OCI-LY3 (cell line): Measurements from ENCODE around the gene SLC25A45.
"Not testable (repeated sequence)": the region's sequence is repeated elsewhere in the genome, so short reads cannot be mapped to it uniquely, and the experiment has no call there.

ENCODE experiments used
- H2AFZ ChIP-seq: fragments of 200-600, 300-600 bp; shearing (Covaris generic); 2 replicates; pipeline ENCODE4 v1.6.0; 2014; ENCODE audit warnings: antibody characterized with exemption, low read depth, low read length
- H3K27ac ChIP-seq: fragments of 200-600, 300-600 bp; sonication (generic); 2 replicates; pipeline ENCODE4 v1.5.1; 2014; ENCODE audit warnings: mild to moderate bottlenecking, low read length, moderate library complexity, mixed read lengths
- H3K27me3 ChIP-seq: fragments of 200-600, 300-600 bp; sonication (generic); 2 replicates; pipeline ENCODE4 v1.6.1; 2014; ENCODE audit warnings: low read depth, low read length, mixed read lengths
- H3K36me3 ChIP-seq: fragments of 200-600, 300-600 bp; sonication (generic); replicated peaks from 2 replicates; pipeline ENCODE3; 2014; ENCODE audit warnings: low read depth, low read length, mixed read lengths
- H3K4me1 ChIP-seq: fragments of 300-600, 200-600 bp; sonication (generic); 2 replicates; pipeline ENCODE4 v1.6.1; 2014; ENCODE audit warnings: low read length, mixed read lengths
- H3K4me2 ChIP-seq: fragments of 200-600, 300-600 bp; sonication (generic); 2 replicates; pipeline ENCODE4 v1.6.1; 2014; ENCODE audit warnings: low read length, mixed read lengths
- H3K4me3 ChIP-seq: fragments of 300-600, 200-600 bp; sonication (generic); 2 replicates; pipeline ENCODE4 v1.5.1; 2014; ENCODE audit warnings: antibody characterized with exemption, mild to moderate bottlenecking, low read length, moderate library complexity
- H3K79me2 ChIP-seq: fragments of 300-600, 200-600 bp; shearing (Covaris generic); 2 replicates; pipeline ENCODE4 v1.6.1; 2014; ENCODE audit warnings: mild to moderate bottlenecking, low read length, mixed read lengths
- H3K9ac ChIP-seq: fragments of 300-600, 200-600 bp; shearing (Covaris generic); 2 replicates; pipeline ENCODE4 v1.6.0; 2014; ENCODE audit warnings: mild to moderate bottlenecking, low read length, moderate library complexity
- H3K9me3 ChIP-seq: fragments of 200-600, 300-600 bp; shearing (Covaris generic); 2 replicates; pipeline ENCODE4 v1.6.1; 2014; ENCODE audit warnings: low read length, mixed read lengths; ENCODE audit not compliant: insufficient read depth
- H4K20me1 ChIP-seq: fragments of 200-600, 300-600 bp; sonication (generic); 2 replicates; pipeline ENCODE4 v1.6.1; 2016; ENCODE audit warnings: low read length, mixed read lengths; ENCODE audit not compliant: insufficient read depth
- EZH2phosphoT487 ChIP-seq: fragments of 200-600 bp; shearing (Covaris generic); IDR thresholded peaks from 2 replicates; pipeline ENCODE4 v1.6.1; 2018; ENCODE audit warnings: antibody characterized with exemption, mixed run types, low read depth
- TF ChIP-seq, protein P1 (sequence below): fragments of 200-600, 300-600 bp; sonication (generic); IDR thresholded peaks from 2 replicates; pipeline ENCODE4 v1.5.1; 2014; ENCODE audit warnings: antibody characterized with exemption, low read length, low read depth

Gene SLC25A45

DNA sequence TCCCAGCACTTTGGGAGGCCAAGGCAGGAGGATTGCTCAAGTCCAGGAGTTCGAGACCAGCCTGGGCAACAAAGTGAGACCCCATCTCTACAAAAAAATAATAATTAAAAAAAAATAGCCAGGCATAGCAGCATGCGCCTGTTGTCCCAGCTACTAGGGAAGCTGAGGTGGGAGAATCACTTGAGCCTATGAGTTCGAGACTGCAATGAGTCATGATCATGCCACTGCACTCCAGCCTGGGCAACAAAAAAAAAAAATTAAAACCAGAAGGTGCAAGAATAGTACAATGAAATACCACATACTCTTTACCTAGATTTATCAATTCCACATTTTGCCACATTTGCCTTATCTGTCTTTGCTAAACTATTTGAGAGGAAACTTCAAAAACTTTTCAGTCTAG is 40.6 kb downstream of the SLC25A45 start:
- H3K79me2 ChIP-seq = peaks cover 29% of the 10 kb centered on the region
- no peak overlapping the region for H3K9ac ChIP-seq
- H2AFZ ChIP-seq = no peak overlapping the region
- H3K27ac ChIP-seq = no peak overlapping the region
- no peaks in the 10 kb centered on the region for H3K27me3 ChIP-seq
- no peak overlapping the region for H3K4me3 ChIP-seq
- H3K9me3 ChIP-seq = no peaks in the 10 kb centered on the region
- peaks cover 70% of the 10 kb centered on the region for H3K36me3 ChIP-seq
- H3K4me2 ChIP-seq = no peak overlapping the region
- no peaks in the 10 kb centered on the region for H3K4me1 ChIP-seq
- TF ChIP-seq, protein P1, sequence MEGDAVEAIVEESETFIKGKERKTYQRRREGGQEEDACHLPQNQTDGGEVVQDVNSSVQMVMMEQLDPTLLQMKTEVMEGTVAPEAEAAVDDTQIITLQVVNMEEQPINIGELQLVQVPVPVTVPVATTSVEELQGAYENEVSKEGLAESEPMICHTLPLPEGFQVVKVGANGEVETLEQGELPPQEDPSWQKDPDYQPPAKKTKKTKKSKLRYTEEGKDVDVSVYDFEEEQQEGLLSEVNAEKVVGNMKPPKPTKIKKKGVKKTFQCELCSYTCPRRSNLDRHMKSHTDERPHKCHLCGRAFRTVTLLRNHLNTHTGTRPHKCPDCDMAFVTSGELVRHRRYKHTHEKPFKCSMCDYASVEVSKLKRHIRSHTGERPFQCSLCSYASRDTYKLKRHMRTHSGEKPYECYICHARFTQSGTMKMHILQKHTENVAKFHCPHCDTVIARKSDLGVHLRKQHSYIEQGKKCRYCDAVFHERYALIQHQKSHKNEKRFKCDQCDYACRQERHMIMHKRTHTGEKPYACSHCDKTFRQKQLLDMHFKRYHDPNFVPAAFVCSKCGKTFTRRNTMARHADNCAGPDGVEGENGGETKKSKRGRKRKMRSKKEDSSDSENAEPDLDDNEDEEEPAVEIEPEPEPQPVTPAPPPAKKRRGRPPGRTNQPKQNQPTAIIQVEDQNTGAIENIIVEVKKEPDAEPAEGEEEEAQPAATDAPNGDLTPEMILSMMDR = no peak
- no peak for TF ChIP-seq EZH2phosphoT487
- peaks cover 25% of the 10 kb centered on the region for H4K20me1 ChIP-seq

DNA sequence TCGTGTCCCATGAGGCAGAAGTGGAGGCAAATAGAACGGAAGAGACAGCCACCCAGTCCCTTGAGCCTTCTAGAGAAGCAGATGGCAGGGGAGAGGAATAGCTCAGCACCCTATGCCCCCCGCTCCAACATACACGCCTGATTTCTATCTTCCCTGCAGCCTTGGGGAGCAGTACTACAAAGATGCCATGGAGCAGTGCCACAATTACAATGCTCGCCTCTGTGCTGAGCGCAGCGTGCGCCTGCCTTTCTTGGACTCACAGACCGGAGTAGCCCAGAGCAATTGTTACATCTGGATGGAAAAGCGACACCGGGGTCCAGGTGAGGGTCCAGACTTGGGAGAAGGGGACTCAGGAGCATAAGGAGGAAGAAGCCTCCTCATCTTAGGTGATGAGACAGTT is 42.2 kb downstream of the SLC25A45 start:
- Histone ChIP-seq H3K36me3 (peaks cover 64% of the 10 kb centered on the region), H3K4me2 (no peak overlapping the region), H2AFZ (no peak overlapping the region), H3K79me2 (peaks cover 43% of the 10 kb centered on the region), H3K27ac (no peak overlapping the region), H3K4me3 (no peak overlapping the region), H4K20me1 (peaks cover 29% of the 10 kb centered on the region), H3K4me1 (peaks cover 4% of the 10 kb centered on the region), H3K27me3 (no peaks in the 10 kb centered on the region), H3K9me3 (no peaks in the 10 kb centered on the region), H3K9ac (no peak overlapping the region)
- no peak for TF ChIP-seq EZH2phosphoT487

DNA sequence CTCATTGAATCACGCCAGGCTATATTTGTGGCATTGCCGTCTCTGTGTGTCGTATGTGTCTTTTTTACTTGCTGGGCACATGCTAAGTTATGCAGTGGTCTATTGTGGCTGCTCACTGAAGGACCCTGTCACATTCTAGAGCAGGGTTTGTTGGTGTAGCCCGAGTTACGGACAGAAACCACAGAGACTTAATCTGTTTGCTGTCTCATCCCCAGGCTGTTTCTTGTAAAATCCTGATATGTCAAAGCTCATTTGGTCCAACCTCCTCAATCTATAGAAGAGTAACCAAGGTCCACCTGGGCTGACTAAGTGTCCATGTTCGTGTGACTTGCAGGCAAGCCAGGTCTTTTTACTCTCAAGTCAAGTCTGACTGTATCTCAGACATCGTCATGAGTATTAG is 43.8 kb downstream of the SLC25A45 start:
- peaks cover 39% of the 10 kb centered on the region for H4K20me1 ChIP-seq
- H3K9me3 ChIP-seq = no peaks in the 10 kb centered on the region
- no peak overlapping the region for H3K27ac ChIP-seq
- no peak overlapping the region for H3K9ac ChIP-seq
- no peak overlapping the region for H3K4me2 ChIP-seq
- peaks cover 12% of the 10 kb centered on the region for H3K4me1 ChIP-seq
- H3K27me3 ChIP-seq = no peaks in the 10 kb centered on the region
- no peak for TF ChIP-seq EZH2phosphoT487
- TF ChIP-seq, protein P1 = no peak
- H3K36me3 ChIP-seq = peaks cover 51% of the 10 kb centered on the region
- no peak overlapping the region for H3K4me3 ChIP-seq
- H2AFZ ChIP-seq = no peak overlapping the region
- peaks cover 59% of the 10 kb centered on the region for H3K79me2 ChIP-seq

DNA sequence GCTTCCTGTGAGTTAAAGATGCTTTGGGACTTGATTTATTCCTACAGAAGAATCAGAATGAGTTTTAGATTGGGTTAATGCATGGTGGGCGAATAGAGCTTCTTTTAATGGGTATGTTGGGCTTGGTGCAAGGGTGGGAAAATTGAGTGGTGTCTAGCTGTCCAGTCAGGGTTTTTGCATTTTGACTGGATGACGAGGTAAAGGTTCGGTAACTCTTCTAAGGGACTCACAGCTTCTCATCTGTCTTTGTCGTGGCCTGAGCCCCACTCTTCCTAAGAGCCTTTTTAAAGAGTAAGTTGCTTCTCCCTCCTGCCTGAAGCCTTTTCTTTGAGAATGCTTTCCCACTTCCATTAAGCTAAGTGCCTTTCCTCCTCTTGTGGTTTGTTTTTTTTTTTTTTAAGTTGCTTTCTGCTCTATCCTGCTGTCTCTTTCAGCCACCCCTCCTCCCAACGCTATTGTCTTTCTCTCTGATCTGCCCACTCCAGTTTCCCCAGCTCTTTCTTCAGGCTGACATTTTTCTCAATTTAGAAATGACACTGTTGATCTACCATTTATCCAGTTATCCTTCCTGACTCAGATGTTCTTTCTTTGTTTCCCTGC is 47.6 kb downstream of the SLC25A45 start:
- peaks cover 58% of the 10 kb centered on the region for H3K79me2 ChIP-seq
- no peak for TF ChIP-seq EZH2phosphoT487
- TF ChIP-seq, protein P1 = no peak
- peak overlapping the region; percentile 82 for H3K4me3 ChIP-seq
- peaks cover 22% of the 10 kb centered on the region for H3K36me3 ChIP-seq
- H3K27ac ChIP-seq = no peak overlapping the region
- peaks cover 14% of the 10 kb centered on the region for H3K4me1 ChIP-seq
- H3K4me2 ChIP-seq = peak overlapping the region; percentile 94
- no peaks in the 10 kb centered on the region for H3K9me3 ChIP-seq
- H4K20me1 ChIP-seq = peaks cover 30% of the 10 kb centered on the region
- peak overlapping the region; percentile 89 for H3K9ac ChIP-seq
- H2AFZ ChIP-seq = no peak overlapping the region
- no peaks in the 10 kb centered on the region for H3K27me3 ChIP-seq

DNA sequence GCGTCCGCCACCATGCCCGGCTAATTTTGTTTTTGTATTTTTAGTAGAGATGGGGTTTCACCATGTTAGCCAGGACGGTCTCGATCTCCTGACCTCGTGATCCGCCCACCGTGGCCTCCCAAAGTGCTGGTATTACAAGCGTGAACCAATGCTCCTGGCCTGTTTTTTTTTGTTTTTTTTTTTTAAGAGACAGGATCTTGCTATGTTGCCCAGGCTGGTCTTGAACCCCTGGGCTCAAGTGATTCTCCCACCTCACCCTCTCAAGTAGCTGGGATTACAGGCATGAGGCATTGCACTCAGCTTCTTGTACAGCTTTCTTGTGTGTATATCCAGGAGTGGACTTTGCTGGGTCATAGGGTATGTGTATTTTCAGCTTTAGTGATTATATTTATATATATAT is 49.9 kb downstream of the SLC25A45 start:
- Histone ChIP-seq H3K79me2 (peaks cover 36% of the 10 kb centered on the region), H4K20me1 (peaks cover 14% of the 10 kb centered on the region), H3K36me3 (peaks cover 11% of the 10 kb centered on the region), H3K4me1 (peaks cover 22% of the 10 kb centered on the region)
- H2AFZ ChIP-seq, H3K4me3 ChIP-seq, H3K9me3 ChIP-seq, H3K9ac ChIP-seq, H3K4me2 ChIP-seq, H3K27me3 ChIP-seq, H3K27ac ChIP-seq: not testable (repeated sequence)
